ENCODE results near the gene UNC13D. TPM values are rescaled to one million over a fixed set of nuclear protein-coding genes. Genes with fewer than 3 reads are reported as not detected.
"Not testable (repeated sequence)": the region's sequence is repeated elsewhere in the genome, so short reads cannot be mapped to it uniquely, and the experiment has no call there.

The UNC13D gene
- 100 to 1,000 TPM; 161 to 182 TPM for total RNA-seq

- Mint-ChIP-seq H3K4me1 (peaks cover 30% of the 10 kb centered on the region), H3K4me3 (peak within 1 kb of the TSS; percentile 95), H3K36me3 (ENCODE audit: low read depth) (peaks cover 44% of the 10 kb centered on the region), H3K27ac (peak within 1 kb of the TSS; percentile 98), H3K9me3 (no peaks in the 10 kb centered on the region), H3K27me3 (no peaks in the 10 kb centered on the region)
- ChIA-PET POLR2A (interaction anchor here (0.5 to 1.0 kb wide), 6 partner anchors 10 to 328 kb away, joined by 3 to 7 read pairs (median 4); partner anchors contain the start of genes TRIM65, TSEN54 and WBP2), CTCF (interaction anchor here (0.7 to 8.0 kb wide), 12 partner anchors 9 to 87 kb away, joined by 3 to 48 read pairs (median 4); partner anchors contain the start of genes TRIM47 and WBP2)
- DNase-seq: peak; percentile 70
Observed at GRCh38 chr17:75843577-75844529, at the start of gene UNC13D. TSS of gene UNC13D (minus strand) at chr17:75844404. CDS start at chr17:75844337, 67 bp downstream.

- CTCF ChIA-PET: interaction anchor here (0.8 to 1.7 kb wide), 3 partner anchors 14 to 405 kb away, joined by 3 to 5 read pairs (median 5); no protein-coding TSS in a partner anchor
- H3K4me3 Mint-ChIP-seq: no peak overlapping the region
- peak overlapping the region; percentile 22 for H3K27ac Mint-ChIP-seq
- H3K36me3 Mint-ChIP-seq (ENCODE audit: low read depth): peaks cover 7% of the 10 kb centered on the region
- no peak for DNase-seq
- POLR2A ChIA-PET: no interaction called here
- peaks cover 25% of the 10 kb centered on the region for H3K4me1 Mint-ChIP-seq
- no peaks in the 10 kb centered on the region for H3K27me3 Mint-ChIP-seq
- H3K9me3 Mint-ChIP-seq: no peaks in the 10 kb centered on the region
Observed at GRCh38 chr17:75893305-75894048, 49.3 kb upstream of the UNC13D start.

- peaks cover 25% of the 10 kb centered on the region for H3K4me1 Mint-ChIP-seq
- peaks cover 8% of the 10 kb centered on the region for H3K36me3 Mint-ChIP-seq (ENCODE audit: low read depth)
- no peaks in the 10 kb centered on the region for H3K27me3 Mint-ChIP-seq
- H3K27ac Mint-ChIP-seq: no peak overlapping the region
- POLR2A ChIA-PET: no interaction called here
- no peaks in the 10 kb centered on the region for H3K9me3 Mint-ChIP-seq
- no peak for DNase-seq
- CTCF ChIA-PET: interaction anchor here (0.8 to 2.3 kb wide), 3 partner anchors 15 to 406 kb away, joined by 3 to 9 read pairs (median 3); partner anchors contain the start of gene TRIM47
- no peak overlapping the region for H3K4me3 Mint-ChIP-seq
Observed at GRCh38 chr17:75892556-75893224, 48.5 kb upstream of the UNC13D start.

- H3K4me1 Mint-ChIP-seq: peaks cover 20% of the 10 kb centered on the region
- H3K36me3 Mint-ChIP-seq (ENCODE audit: low read depth): peaks cover 6% of the 10 kb centered on the region
- no peaks in the 10 kb centered on the region for H3K9me3 Mint-ChIP-seq
- no peak overlapping the region for H3K27ac Mint-ChIP-seq
- H3K4me3 Mint-ChIP-seq: no peak overlapping the region
- no peaks in the 10 kb centered on the region for H3K27me3 Mint-ChIP-seq
- DNase-seq: no peak
- ChIA-PET POLR2A (no interaction called here), CTCF (interaction anchor here (1.0 to 2.3 kb wide), 2 partner anchors 14 to 16 kb away, joined by 3 to 9 read pairs; partner anchors contain the start of gene TRIM47)
Observed at GRCh38 chr17:75891605-75892555, 47.7 kb upstream of the UNC13D start.

- no peak overlapping the region for H3K27ac Mint-ChIP-seq
- no peaks in the 10 kb centered on the region for H3K27me3 Mint-ChIP-seq
- H3K4me3 Mint-ChIP-seq: no peak overlapping the region
- H3K9me3 Mint-ChIP-seq: no peaks in the 10 kb centered on the region
- peaks cover 6% of the 10 kb centered on the region for H3K36me3 Mint-ChIP-seq (ENCODE audit: low read depth)
- ChIA-PET CTCF (interaction anchor here (0.9 to 2.3 kb wide), 4 partner anchors 10 to 223 kb away, joined by 3 to 9 read pairs (median 4); partner anchors contain the start of genes MRPL38 and TRIM47), POLR2A (no interaction called here)
- no peak for DNase-seq
- peaks cover 20% of the 10 kb centered on the region for H3K4me1 Mint-ChIP-seq
Observed at GRCh38 chr17:75891022-75891604, 46.9 kb upstream of the UNC13D start.

- DNase-seq: no peak
- no peak overlapping the region for H3K4me3 Mint-ChIP-seq
- H3K27me3 Mint-ChIP-seq: no peaks in the 10 kb centered on the region
- ChIA-PET CTCF (interaction anchor here (1.1 to 1.7 kb wide), 3 partner anchors 12 to 176 kb away, joined by 3 to 5 read pairs (median 4); partner anchors contain the start of genes MRPL38 and TRIM47), POLR2A (interaction anchor here (1.0 kb wide), 1 partner anchor 89 kb away, joined by 4 read pairs; the partner anchor contains the start of gene ACOX1)
- H3K4me1 Mint-ChIP-seq: peaks cover 8% of the 10 kb centered on the region
- H3K27ac Mint-ChIP-seq: no peak overlapping the region
- no peaks in the 10 kb centered on the region for H3K9me3 Mint-ChIP-seq
- peaks cover 5% of the 10 kb centered on the region for H3K36me3 Mint-ChIP-seq (ENCODE audit: low read depth)
Observed at GRCh38 chr17:75889454-75889853, 45.2 kb upstream of the UNC13D start.

- ChIA-PET CTCF (interaction anchor here (1.3 to 2.6 kb wide), 2 partner anchors 7 to 177 kb away, joined by 3 to 10 read pairs; partner anchors contain the start of gene TRIM65), POLR2A (no interaction called here)
- no peaks in the 10 kb centered on the region for H3K4me1 Mint-ChIP-seq
- H3K9me3 Mint-ChIP-seq: no peaks in the 10 kb centered on the region
- no peak overlapping the region for H3K4me3 Mint-ChIP-seq
- H3K36me3 Mint-ChIP-seq (ENCODE audit: low read depth): peaks cover 5% of the 10 kb centered on the region
- H3K27me3 Mint-ChIP-seq: no peaks in the 10 kb centered on the region
- no peak for DNase-seq
- H3K27ac Mint-ChIP-seq: peak overlapping the region; percentile 36
Observed at GRCh38 chr17:75888484-75888883, 44.3 kb upstream of the UNC13D start.

GRCh38 chr17:75885860-75886259 lies 41.7 kb upstream of the UNC13D start:
- H3K36me3 Mint-ChIP-seq (ENCODE audit: low read depth); H3K27ac Mint-ChIP-seq; H3K4me3 Mint-ChIP-seq; H3K9me3 Mint-ChIP-seq; DNase-seq; POLR2A ChIA-PET; H3K27me3 Mint-ChIP-seq: not testable (repeated sequence)
- CTCF ChIA-PET: interaction anchor here (0.6 to 2.6 kb wide), 3 partner anchors 10 to 16 kb away, joined by 4 to 10 read pairs (median 4); partner anchors contain the start of gene TRIM65
- peaks cover 14% of the 10 kb centered on the region for H3K4me1 Mint-ChIP-seq

GRCh38 chr17:75885431-75885830 lies 41.2 kb upstream of the UNC13D start:
- Mint-ChIP-seq H3K36me3 (ENCODE audit: low read depth) (peaks cover 4% of the 10 kb centered on the region), H3K27ac (no peak overlapping the region), H3K9me3 (no peaks in the 10 kb centered on the region), H3K4me3 (no peak overlapping the region), H3K27me3 (no peaks in the 10 kb centered on the region), H3K4me1 (peaks cover 16% of the 10 kb centered on the region)
- CTCF ChIA-PET: interaction anchor here (1.8 kb wide), 1 partner anchor 10 kb away, joined by 4 read pairs; no protein-coding TSS in a partner anchor
- no peak for DNase-seq
- POLR2A ChIA-PET: no interaction called here

- Mint-ChIP-seq H3K9me3 (no peaks in the 10 kb centered on the region), H3K27me3 (no peaks in the 10 kb centered on the region), H3K4me1 (peaks cover 28% of the 10 kb centered on the region), H3K27ac (peak overlapping the region; percentile 44), H3K4me3 (no peak overlapping the region), H3K36me3 (ENCODE audit: low read depth) (peaks cover 5% of the 10 kb centered on the region)
- ChIA-PET POLR2A (no interaction called here), CTCF (interaction anchor here (0.6 to 2.1 kb wide), 6 partner anchors 8 to 175 kb away, joined by 3 to 7 read pairs (median 4); no protein-coding TSS in a partner anchor)
- no peak for DNase-seq
Observed at GRCh38 chr17:75881678-75882454, 37.7 kb upstream of the UNC13D start.

Measured in activated CD4-positive, alpha-beta T cell treated with anti-CD3 and anti-CD28 coated beads, Interleukin-2, amount 10 ng/mL, durations not matched to agents 7 days and 5 days (primary cell).